ENCODE data around the gene DAD1. TPM values are rescaled to one million over a fixed set of nuclear protein-coding genes. Genes with fewer than 3 reads are reported as not detected.

The DAD1 gene
- total and polyA plus RNA-seq, 7 donors = 115 to 274 (median 160) TPM

DNA sequence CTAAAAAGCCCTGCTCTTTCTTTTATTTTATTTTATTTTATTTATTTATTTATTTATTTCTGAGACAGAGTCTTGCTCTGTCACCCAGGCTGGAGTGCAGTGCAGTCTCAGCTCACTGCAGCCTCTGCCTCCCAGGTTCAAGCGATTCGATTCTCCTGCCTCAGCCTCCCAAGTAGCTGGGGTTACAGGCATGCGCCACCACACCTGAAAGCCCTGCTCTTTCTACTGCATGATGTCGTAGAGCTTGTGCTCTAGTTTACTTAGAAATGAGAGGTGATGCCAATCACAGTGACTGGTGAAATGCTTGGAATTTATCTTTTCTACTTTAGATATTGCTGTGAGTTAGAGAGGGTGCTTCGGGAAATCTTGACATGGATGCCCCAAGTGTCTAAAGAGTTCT is 54.5 kb downstream of the DAD1 start:
- no peaks in the 10 kb centered on the region for H3K27me3 ChIP-seq
- intact Hi-C loops (cut with DNase I) = no loop called here
- DNase-seq = no peak
- no peaks in the 10 kb centered on the region for H3K36me3 ChIP-seq
- WGBS, 2 donors = 84 to 95% methylated on average over 5 of the region's 5 CpGs
- no peak overlapping the region for H3K27ac ChIP-seq
- H3K4me3 ChIP-seq = no peak overlapping the region
- TF ChIP-seq CTCF (IDR thresholded peaks at IDR 0.05) (no peak), POLR2AphosphoS5 (IDR thresholded peaks at IDR 0.05) (no peak), POLR2A (IDR thresholded peaks at IDR 0.05) (no peak), EP300 (IDR thresholded peaks at IDR 0.05) (no peak)
- H3K9me3 ChIP-seq = no peaks in the 10 kb centered on the region
- H3K4me1 ChIP-seq = peaks cover 0 to 17% (median 11%) of the 10 kb centered on the region in 4 donors

- Histone ChIP-seq H3K27ac (no peak overlapping the region), H3K27me3 (no peaks in the 10 kb centered on the region), H3K4me3 (no peak overlapping the region), H3K36me3 (no peaks in the 10 kb centered on the region), H3K9me3 (no peaks in the 10 kb centered on the region), H3K4me1 (peaks cover 0 to 17% (median 11%) of the 10 kb centered on the region in 4 donors)
- WGBS, 2 donors = 80 to 91% methylated on average over 8 of the region's 8 CpGs
- no peak for DNase-seq
- intact Hi-C loops (cut with DNase I) = no loop called here
- TF ChIP-seq EP300 (IDR thresholded peaks at IDR 0.05) = no peak
- no peak for TF ChIP-seq CTCF (IDR thresholded peaks at IDR 0.05)
- TF ChIP-seq POLR2AphosphoS5 (IDR thresholded peaks at IDR 0.05) = no peak
- no peak for TF ChIP-seq POLR2A (IDR thresholded peaks at IDR 0.05)
These were observed 55.2 kb downstream of the DAD1 start for GRCh38 chr14:22533739-22534359.

GRCh38 chr14:22533057-22533704 is 55.8 kb downstream of the DAD1 start:
- TF ChIP-seq POLR2AphosphoS5 (IDR thresholded peaks at IDR 0.05) = no peak
- TF ChIP-seq CTCF (IDR thresholded peaks at IDR 0.05) = no peak
- no peak for TF ChIP-seq POLR2A (IDR thresholded peaks at IDR 0.05)
- no peak for TF ChIP-seq EP300 (IDR thresholded peaks at IDR 0.05)

GRCh38 chr14:22532345-22533056 is 56.5 kb downstream of the DAD1 start:
- H3K9me3 ChIP-seq = no peaks in the 10 kb centered on the region
- no peak overlapping the region for H3K4me3 ChIP-seq
- intact Hi-C loops (cut with DNase I) = no loop called here
- peaks cover 0 to 11% (median 10%) of the 10 kb centered on the region in 4 donors for H3K4me1 ChIP-seq
- WGBS, 2 donors = 47 to 76% methylated on average over 3 of the region's 3 CpGs
- H3K36me3 ChIP-seq = no peaks in the 10 kb centered on the region
- no peaks in the 10 kb centered on the region for H3K27me3 ChIP-seq
- TF ChIP-seq CTCF (IDR thresholded peaks at IDR 0.05) (no peak), EP300 (IDR thresholded peaks at IDR 0.05) (no peak), POLR2A (IDR thresholded peaks at IDR 0.05) (no peak), POLR2AphosphoS5 (IDR thresholded peaks at IDR 0.05) (no peak)
- DNase-seq = no peak
- peak overlapping the region in 1 of 4 donors; percentile 5 for H3K27ac ChIP-seq

More at GRCh38 chr14:22533057-22533704, 55.8 kb downstream of the DAD1 start:
- intact Hi-C loops (cut with DNase I) = no loop called here
- peaks cover 0 to 16% (median 11%) of the 10 kb centered on the region in 4 donors for H3K4me1 ChIP-seq
- no peak for DNase-seq
- no peak overlapping the region for H3K4me3 ChIP-seq
- no peaks in the 10 kb centered on the region for H3K9me3 ChIP-seq
- H3K27me3 ChIP-seq = no peaks in the 10 kb centered on the region
- H3K36me3 ChIP-seq = no peaks in the 10 kb centered on the region
- H3K27ac ChIP-seq = peak overlapping the region in 1 of 4 donors; percentile 5
- WGBS, 2 donors = 58 to 91% methylated on average over 2 of the region's 2 CpGs

All from sigmoid colon (tissue), 7 donors.